NCI-H69 (cell line): Measurements from ENCODE around the gene SLC37A1.
"Not testable (repeated sequence)": the region's sequence is repeated elsewhere in the genome, so short reads cannot be mapped to it uniquely, and the experiment has no call there.

ENCODE experiments used
- DNase-seq: peaks from one replicate; lab custom pipeline; 2025; lab: John Stamatoyannopoulos, UW

Gene SLC37A1

GRCh38 chr21:42595283-42596187 is 81.9 kb downstream of the SLC37A1 start:
- no peak for DNase-seq

- DNase-seq, result no peak
These were observed 83.0 kb downstream of the SLC37A1 start for GRCh38 chr21:42596657-42597056.

- no peak for DNase-seq
These were observed 84.0 kb downstream of the SLC37A1 start for GRCh38 chr21:42597487-42598158.

GRCh38 chr21:42598159-42598735 is 84.6 kb downstream of the SLC37A1 start:
- no peak for DNase-seq

- DNase-seq, result no peak
These were observed 85.8 kb downstream of the SLC37A1 start for GRCh38 chr21:42599486-42599885.

- no peak for DNase-seq
These were observed 86.3 kb downstream of the SLC37A1 start for GRCh38 chr21:42599962-42600361.

- DNase-seq, result peak; percentile 39
These were observed 88.0 kb downstream of the SLC37A1 start for GRCh38 chr21:42601656-42602055.

GRCh38 chr21:42607102-42607501 is 93.5 kb downstream of the SLC37A1 start:
- no peak for DNase-seq

- DNase-seq, result no peak
These were observed 94.0 kb downstream of the SLC37A1 start for GRCh38 chr21:42607525-42608102.

- DNase-seq, result no peak
These were observed 94.8 kb downstream of the SLC37A1 start for GRCh38 chr21:42608446-42608845.

- no peak for DNase-seq
These were observed 96.2 kb downstream of the SLC37A1 start for GRCh38 chr21:42609811-42610210.

GRCh38 chr21:42611852-42612251 is 98.2 kb downstream of the SLC37A1 start:
- no peak for DNase-seq

- DNase-seq, result no peak
These were observed 98.7 kb downstream of the SLC37A1 start for GRCh38 chr21:42612390-42612789.

- no peak for DNase-seq
These were observed 100.1 kb downstream of the SLC37A1 start for GRCh38 chr21:42613756-42614155.

GRCh38 chr21:42614396-42614795 is 100.7 kb downstream of the SLC37A1 start:
- no peak for DNase-seq

GRCh38 chr21:42614811-42615351 is 101.2 kb downstream of the SLC37A1 start:
- peak; percentile 29 for DNase-seq

- DNase-seq, result not testable (repeated sequence)
These were observed 101.7 kb downstream of the SLC37A1 start for GRCh38 chr21:42615377-42615776.

GRCh38 chr21:42615924-42616323 is 102.3 kb downstream of the SLC37A1 start:
- DNase-seq, result no peak

- no peak for DNase-seq
These were observed 102.8 kb downstream of the SLC37A1 start for GRCh38 chr21:42616446-42616845.

- DNase-seq, result no peak
These were observed 103.3 kb downstream of the SLC37A1 start for GRCh38 chr21:42616941-42617340.

GRCh38 chr21:42617486-42617885 is 103.8 kb downstream of the SLC37A1 start:
- DNase-seq, result no peak

- peak; percentile 66 for DNase-seq
These were observed 105.1 kb downstream of the SLC37A1 start for GRCh38 chr21:42618707-42619102.
